Left ventricle myocardium inferior (tissue), 1 donor: Measurements from ENCODE around the gene C6orf47. TPM values are rescaled to one million over a fixed set of nuclear protein-coding genes. Genes with fewer than 3 reads are reported as not detected.

ENCODE experiments used
- DNase-seq: peaks from one replicate; pipeline ENCODE4 v3.0.0-alpha.2; 2020
- H3K27ac ChIP-seq: fragments of 200-600 bp; replicated peaks from 2 replicates; pipeline ENCODE4 v1.8.0; 2021
- H3K27me3 ChIP-seq: fragments of 200-600 bp; 2 replicates; pipeline ENCODE4 v1.8.0; 2021; ENCODE audit warnings: low read depth
- H3K36me3 ChIP-seq: fragments of 200-600 bp; 2 replicates; pipeline ENCODE4 v1.8.0; 2021
- H3K4me1 ChIP-seq: fragments of 200-600 bp; 2 replicates; pipeline ENCODE4 v1.8.0; 2021
- H3K4me3 ChIP-seq: fragments of 200-600 bp; 2 replicates; pipeline ENCODE4 v1.8.0; 2021; ENCODE audit warnings: mild to moderate bottlenecking, moderate library complexity
- H3K9me3 ChIP-seq: fragments of 200-600 bp; replicated peaks from 2 replicates; pipeline ENCODE4 v1.8.0; 2021
- intact Hi-C: fragments of 100-400 bp; cut with micrococcal nuclease; formaldehyde crosslinking; loops from one replicate; pipeline ENCODE4 v1.11.0; 2022
- total RNA-seq: library from RNA; stranded (reverse); fragmentation: NEBNext Ultra II Directional; extraction: Animal tissue kit (Norgen Biotek cat#: 25700); gene quantifications from one replicate; pipeline ENCODE4 v1.2.1, GENCODE V29; 2021
- TF ChIP-seq, protein P1 (sequence below): fragments of 200-600 bp; IDR thresholded peaks from 2 replicates; pipeline ENCODE4 v1.8.0; 2021; ENCODE audit warnings: antibody characterized with exemption, mild to moderate bottlenecking, borderline replicate concordance
- donor health status: DM: no; HTN: yes; CAD: no; lungs with severe emphysema.

The C6orf47 gene
- total RNA-seq, 1 donor from 2014 or later = 16.9 TPM

DNA sequence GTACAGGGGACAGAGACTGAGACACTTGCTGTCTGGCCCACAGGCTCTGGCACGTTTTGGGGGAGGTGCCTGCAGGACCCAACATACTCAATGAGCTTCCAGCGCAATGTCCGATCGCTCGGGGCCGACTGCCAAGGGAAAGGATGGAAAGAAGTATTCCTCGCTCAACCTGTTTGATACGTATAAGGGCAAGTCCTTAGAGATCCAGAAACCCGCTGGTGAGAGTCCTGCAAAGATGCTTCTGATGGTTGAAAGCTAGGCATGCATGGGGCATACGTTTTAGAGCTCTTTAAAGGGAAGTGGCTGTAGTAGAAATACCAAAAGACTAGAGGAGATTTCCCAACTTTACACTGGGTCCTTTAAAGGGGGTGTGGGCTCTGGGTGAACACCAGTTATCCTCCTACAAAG lies 37.9 kb downstream of the C6orf47 start:
- Histone ChIP-seq H3K27me3 (no peaks in the 10 kb centered on the region), H3K4me3 (peak overlapping the region; percentile 89), H3K9me3 (no peaks in the 10 kb centered on the region), H3K4me1 (peaks cover 31% of the 10 kb centered on the region), H3K36me3 (peaks cover 49% of the 10 kb centered on the region), H3K27ac (no peak overlapping the region)
- TF ChIP-seq, protein P1, sequence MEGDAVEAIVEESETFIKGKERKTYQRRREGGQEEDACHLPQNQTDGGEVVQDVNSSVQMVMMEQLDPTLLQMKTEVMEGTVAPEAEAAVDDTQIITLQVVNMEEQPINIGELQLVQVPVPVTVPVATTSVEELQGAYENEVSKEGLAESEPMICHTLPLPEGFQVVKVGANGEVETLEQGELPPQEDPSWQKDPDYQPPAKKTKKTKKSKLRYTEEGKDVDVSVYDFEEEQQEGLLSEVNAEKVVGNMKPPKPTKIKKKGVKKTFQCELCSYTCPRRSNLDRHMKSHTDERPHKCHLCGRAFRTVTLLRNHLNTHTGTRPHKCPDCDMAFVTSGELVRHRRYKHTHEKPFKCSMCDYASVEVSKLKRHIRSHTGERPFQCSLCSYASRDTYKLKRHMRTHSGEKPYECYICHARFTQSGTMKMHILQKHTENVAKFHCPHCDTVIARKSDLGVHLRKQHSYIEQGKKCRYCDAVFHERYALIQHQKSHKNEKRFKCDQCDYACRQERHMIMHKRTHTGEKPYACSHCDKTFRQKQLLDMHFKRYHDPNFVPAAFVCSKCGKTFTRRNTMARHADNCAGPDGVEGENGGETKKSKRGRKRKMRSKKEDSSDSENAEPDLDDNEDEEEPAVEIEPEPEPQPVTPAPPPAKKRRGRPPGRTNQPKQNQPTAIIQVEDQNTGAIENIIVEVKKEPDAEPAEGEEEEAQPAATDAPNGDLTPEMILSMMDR = no peak
- no peak for DNase-seq
- intact Hi-C loops = no loop called here

DNA sequence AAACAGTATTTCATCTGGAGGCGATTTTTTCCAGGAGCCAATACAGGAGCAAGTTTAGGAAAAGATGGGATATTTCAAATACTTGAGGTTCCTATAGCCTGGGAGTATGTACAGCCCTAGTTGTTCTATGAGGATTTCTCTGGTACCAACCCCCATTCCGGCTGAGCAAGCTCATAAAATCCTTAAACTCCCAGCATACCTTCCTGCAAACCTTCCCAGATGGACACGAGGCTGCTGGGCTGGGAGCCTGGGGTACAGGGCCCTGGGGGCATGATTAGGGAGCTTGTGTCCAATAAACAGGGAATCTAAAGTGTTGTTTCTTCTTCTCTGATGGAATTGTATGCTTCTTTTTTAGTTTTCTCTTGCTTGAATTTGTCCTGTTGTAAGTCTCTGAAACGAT lies 38.6 kb downstream of the C6orf47 start:
- peaks cover 31% of the 10 kb centered on the region for H3K4me1 ChIP-seq
- H3K9me3 ChIP-seq = no peaks in the 10 kb centered on the region
- H3K4me3 ChIP-seq = peak overlapping the region; percentile 89
- no peaks in the 10 kb centered on the region for H3K27me3 ChIP-seq
- peaks cover 42% of the 10 kb centered on the region for H3K36me3 ChIP-seq
- TF ChIP-seq, protein P1 = no peak
- intact Hi-C loops = no loop called here
- no peak for DNase-seq
- peak overlapping the region; percentile 96 for H3K27ac ChIP-seq

DNA sequence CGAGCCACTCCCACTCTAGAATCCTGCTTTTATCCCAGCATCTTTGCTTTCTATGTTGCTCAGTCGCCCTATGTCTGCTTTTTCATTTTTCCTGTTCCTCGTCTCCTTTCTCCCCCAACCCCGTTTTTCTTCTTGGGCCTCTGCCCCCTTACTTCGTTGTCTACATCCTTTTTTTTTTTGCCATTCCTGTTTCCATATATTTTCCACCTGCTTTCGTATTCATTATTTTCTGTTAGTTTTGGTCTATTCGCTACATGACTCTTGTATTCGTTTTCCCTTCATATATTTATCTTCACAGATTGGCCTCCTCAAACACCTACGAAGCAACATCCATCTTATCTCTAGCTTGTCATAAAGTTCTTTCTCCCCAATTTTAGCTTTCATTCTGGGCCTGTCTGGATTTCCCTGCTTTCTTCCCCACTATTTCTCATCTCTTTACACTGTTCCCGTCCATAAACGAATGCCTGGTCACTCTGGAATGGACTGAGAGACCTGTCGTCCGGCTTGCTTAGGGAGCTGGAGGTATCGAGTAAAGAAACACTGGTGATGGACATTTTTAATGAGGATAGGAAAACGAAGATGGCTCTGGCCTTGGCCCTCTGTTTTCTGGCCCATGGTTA lies 39.1 kb downstream of the C6orf47 start:
- Histone ChIP-seq H3K4me1 (peaks cover 31% of the 10 kb centered on the region), H3K27ac (peak overlapping the region; percentile 96), H3K9me3 (no peaks in the 10 kb centered on the region), H3K36me3 (peaks cover 37% of the 10 kb centered on the region), H3K4me3 (peak overlapping the region; percentile 89), H3K27me3 (no peaks in the 10 kb centered on the region)
- no peak for DNase-seq
- intact Hi-C loops = no loop called here
- TF ChIP-seq, protein P1 = no peak

DNA sequence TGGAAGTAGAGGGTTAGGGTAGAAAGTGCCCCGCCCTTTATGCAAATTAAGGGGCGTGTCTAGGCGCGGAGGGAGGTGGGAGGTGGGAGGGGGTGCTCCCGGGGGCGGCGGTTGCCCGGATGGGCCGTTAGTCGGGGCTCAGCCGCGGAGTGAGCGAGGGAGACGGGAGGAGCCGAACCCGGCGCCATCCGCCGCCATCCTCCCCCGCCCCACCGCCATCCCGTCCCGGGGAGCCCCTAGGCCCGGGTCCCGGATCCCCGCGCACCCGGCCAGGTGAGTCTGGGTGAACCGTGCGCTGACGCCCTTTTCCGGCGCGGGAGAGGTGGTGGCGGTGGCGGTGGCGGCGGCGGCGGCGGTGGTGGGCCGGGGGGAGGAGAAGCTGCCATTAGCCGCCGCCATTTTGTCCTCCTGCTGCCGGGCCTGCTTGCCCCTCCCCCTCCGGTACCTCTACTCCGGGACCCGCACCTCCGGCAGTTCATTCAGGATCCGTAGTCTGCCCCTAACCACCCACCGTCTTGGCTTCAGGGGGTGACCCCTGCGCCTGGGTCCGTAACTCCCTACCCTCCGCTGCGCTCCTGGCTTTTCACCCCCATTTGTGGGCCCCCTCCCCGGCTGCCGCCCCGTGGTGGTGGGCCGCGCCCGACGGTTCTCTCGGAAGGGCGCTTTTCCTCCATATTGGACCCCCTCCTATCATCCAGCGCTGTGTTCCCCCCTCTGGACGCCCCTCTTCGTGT lies 39.8 kb downstream of the C6orf47 start, which contains the start of gene PRRC2A:
TSS of gene PRRC2A (plus strand) at position 130 of the 734 bp plus-strand sequence. CDS start 2,075 bp downstream, outside the sequence.
- Histone ChIP-seq H3K27ac (peak within 1 kb of the TSS; percentile 96), H3K9me3 (no peaks in the 10 kb centered on the region), H3K27me3 (no peaks in the 10 kb centered on the region), H3K4me3 (peak within 1 kb of the TSS; percentile 89), H3K4me1 (peaks cover 31% of the 10 kb centered on the region), H3K36me3 (peaks cover 30% of the 10 kb centered on the region)
- intact Hi-C loops = no loop called here
- DNase-seq = peak; percentile 93
- TF ChIP-seq, protein P1 = no peak

DNA sequence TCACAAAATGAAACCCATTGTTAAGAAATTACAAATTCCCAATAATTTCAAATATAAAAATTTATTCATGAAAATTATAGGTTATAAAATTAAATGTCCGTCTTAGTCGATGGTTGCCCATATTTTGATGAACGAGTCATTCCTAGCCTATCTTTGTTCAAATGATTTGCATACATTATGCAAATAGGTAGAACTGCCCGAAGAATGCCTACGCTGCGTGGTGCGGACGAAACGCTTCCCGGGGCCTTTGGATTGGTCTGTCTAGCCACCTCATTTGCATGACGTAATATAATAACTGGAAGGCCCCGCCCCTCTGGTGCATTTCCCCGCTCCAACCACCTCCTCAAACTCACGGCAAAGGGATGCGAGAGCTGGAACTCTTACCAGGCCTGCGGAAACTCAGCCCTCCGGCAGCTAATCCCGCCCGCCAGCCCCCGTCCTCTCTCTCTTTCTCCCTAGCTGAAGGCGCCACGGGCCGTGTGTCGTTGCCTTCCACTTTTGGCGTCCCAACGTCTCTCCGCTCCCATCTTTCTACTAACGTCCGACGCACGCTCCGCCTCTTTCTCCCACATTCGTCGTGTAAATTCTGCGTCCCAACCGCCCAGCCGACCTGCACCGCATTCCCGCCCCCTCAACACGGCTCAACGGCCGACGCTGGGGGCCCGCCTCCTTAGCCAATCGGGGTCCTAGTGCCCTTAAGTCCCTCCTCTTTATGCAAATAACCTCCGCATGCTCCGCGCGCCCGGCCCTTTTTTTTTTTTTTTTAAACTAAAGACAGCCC lies 40.6 kb downstream of the C6orf47 start:
- no peaks in the 10 kb centered on the region for H3K27me3 ChIP-seq
- intact Hi-C loops = no loop called here

More for the DNA sequence above, 40.6 kb downstream of the C6orf47 start:
- Histone ChIP-seq H3K4me1 (peaks cover 31% of the 10 kb centered on the region), H3K4me3 (peak overlapping the region; percentile 89), H3K9me3 (no peaks in the 10 kb centered on the region), H3K27ac (peak overlapping the region; percentile 96), H3K36me3 (peaks cover 22% of the 10 kb centered on the region)
- peak; percentile 98 for DNase-seq
- TF ChIP-seq, protein P1 = no peak
